ENCODE measurements around the gene UNK. TPM values are rescaled to one million over a fixed set of nuclear protein-coding genes. Genes with fewer than 3 reads are reported as not detected.
"Not testable (repeated sequence)": the region's sequence is repeated elsewhere in the genome, so short reads cannot be mapped to it uniquely, and the experiment has no call there.

Gene UNK
- total and polyA plus RNA-seq, 4 donors = 8.8 to 34.1 (median 25.3) TPM

- 65 to 66% methylated on average over 12 of the region's 12 CpGs for WGBS, 2 donors
- Histone ChIP-seq H3K27ac (ENCODE audit: low read depth in 1 of 2, low read length in 2 of 2) (peak overlapping the region in 1 of 2 donors; percentile 18), H3K4me3 (ENCODE audit: low read length in 2 of 2) (no peak overlapping the region), H3K9me3 (ENCODE audit: control insufficient read depth, low read length) (no peaks in the 10 kb centered on the region), H3K27me3 (ENCODE audit: control insufficient read depth in 1 of 2, insufficient read depth in 2 of 2, low read length in 1 of 2) (no peaks in the 10 kb centered on the region), H3K36me3 (ENCODE audit: control insufficient read depth in 1 of 2, insufficient read depth in 2 of 2, low read length in 1 of 2) (peaks cover 0 to 28% of the 10 kb centered on the region in 2 donors), H3K4me1 (ENCODE audit: control insufficient read depth in 1 of 2, insufficient read depth in 2 of 2, low read length in 2 of 2) (peaks cover 0 to 5% of the 10 kb centered on the region in 2 donors)
- ATAC-seq (ENCODE audit: low FRiP score) (no peak), DNase-seq (no peak)
- intact Hi-C loops (cut with DNase I) = no loop called here
Observed at GRCh38 chr17:75850928-75851692, 66.5 kb downstream of the UNK start.

GRCh38 chr17:75851693-75851991 lies 67.0 kb downstream of the UNK start:
- H3K27me3 ChIP-seq (ENCODE audit: control insufficient read depth in 1 of 2, insufficient read depth in 2 of 2, low read length in 1 of 2); H3K4me1 ChIP-seq (ENCODE audit: control insufficient read depth in 1 of 2, insufficient read depth in 2 of 2, low read length in 2 of 2); H3K4me3 ChIP-seq (ENCODE audit: low read length in 2 of 2); ATAC-seq (ENCODE audit: low FRiP score); intact Hi-C loops (cut with DNase I); H3K27ac ChIP-seq (ENCODE audit: low read depth in 1 of 2, low read length in 2 of 2); DNase-seq; H3K9me3 ChIP-seq (ENCODE audit: control insufficient read depth, low read length): not testable (repeated sequence)
- H3K36me3 ChIP-seq (ENCODE audit: control insufficient read depth in 1 of 2, insufficient read depth in 2 of 2, low read length in 1 of 2) = peaks cover 0 to 28% of the 10 kb centered on the region in 2 donors
- WGBS, 2 donors = 92% methylated on average over 15 of the region's 15 CpGs

- Histone ChIP-seq H3K4me1 (ENCODE audit: control insufficient read depth in 1 of 2, insufficient read depth in 2 of 2, low read length in 2 of 2) (peaks cover 0 to 5% of the 10 kb centered on the region in 2 donors), H3K27me3 (ENCODE audit: control insufficient read depth in 1 of 2, insufficient read depth in 2 of 2, low read length in 1 of 2) (no peaks in the 10 kb centered on the region), H3K27ac (ENCODE audit: low read depth in 1 of 2, low read length in 2 of 2) (peak overlapping the region in 1 of 2 donors; percentile 33), H3K9me3 (ENCODE audit: control insufficient read depth, low read length) (no peaks in the 10 kb centered on the region), H3K36me3 (ENCODE audit: control insufficient read depth in 1 of 2, insufficient read depth in 2 of 2, low read length in 1 of 2) (peaks cover 0 to 12% of the 10 kb centered on the region in 2 donors), H3K4me3 (ENCODE audit: low read length in 2 of 2) (no peak overlapping the region)
- WGBS, 2 donors = 54 to 56% methylated on average over 7 of the region's 7 CpGs
- ATAC-seq (ENCODE audit: low FRiP score) (no peak), DNase-seq (no peak)
- intact Hi-C loops (cut with DNase I) = no loop called here
Observed at GRCh38 chr17:75853433-75853832, 68.8 kb downstream of the UNK start.

GRCh38 chr17:75854101-75854748 lies 69.6 kb downstream of the UNK start:
- Histone ChIP-seq H3K36me3 (ENCODE audit: control insufficient read depth in 1 of 2, insufficient read depth in 2 of 2, low read length in 1 of 2) (peaks cover 0 to 11% of the 10 kb centered on the region in 2 donors), H3K4me1 (ENCODE audit: control insufficient read depth in 1 of 2, insufficient read depth in 2 of 2, low read length in 2 of 2) (peaks cover 0 to 5% of the 10 kb centered on the region in 2 donors), H3K9me3 (ENCODE audit: control insufficient read depth, low read length) (no peaks in the 10 kb centered on the region), H3K27ac (ENCODE audit: low read depth in 1 of 2, low read length in 2 of 2) (peak overlapping the region; percentile 92 to 93), H3K27me3 (ENCODE audit: control insufficient read depth in 1 of 2, insufficient read depth in 2 of 2, low read length in 1 of 2) (no peaks in the 10 kb centered on the region), H3K4me3 (ENCODE audit: low read length in 2 of 2) (peak overlapping the region; percentile 84 to 89)
- peak; percentile 31 for ATAC-seq (ENCODE audit: low FRiP score)
- DNase-seq = no peak
- intact Hi-C loops (cut with DNase I) = loop anchor here in 1 of 2 donors (2.0 kb wide), 1 partner anchor 69 kb away; the partner anchor contains the start of gene UNK
- WGBS, 2 donors = 6 to 8% methylated on average over 7 of the region's 7 CpGs

GRCh38 chr17:75854881-75855309 lies 70.3 kb downstream of the UNK start:
- peak overlapping the region; percentile 84 to 89 for H3K4me3 ChIP-seq (ENCODE audit: low read length in 2 of 2)
- H3K27ac ChIP-seq (ENCODE audit: low read depth in 1 of 2, low read length in 2 of 2) = peak overlapping the region; percentile 92 to 93
- no peaks in the 10 kb centered on the region for H3K9me3 ChIP-seq (ENCODE audit: control insufficient read depth, low read length)
- peaks cover 0 to 5% of the 10 kb centered on the region in 2 donors for H3K4me1 ChIP-seq (ENCODE audit: control insufficient read depth in 1 of 2, insufficient read depth in 2 of 2, low read length in 2 of 2)
- WGBS, 2 donors = 0 to 1% methylated on average over 17 to 19 of the region's 19 CpGs
- no peaks in the 10 kb centered on the region for H3K27me3 ChIP-seq (ENCODE audit: control insufficient read depth in 1 of 2, insufficient read depth in 2 of 2, low read length in 1 of 2)
- intact Hi-C loops (cut with DNase I) = loop anchor here in 1 of 2 donors (1.0 to 2.0 kb wide), 3 partner anchors 22 to 70 kb away; partner anchors contain the start of genes TRIM65 and UNK
- DNase-seq = peak in 1 of 2 donors; percentile 88
- H3K36me3 ChIP-seq (ENCODE audit: control insufficient read depth in 1 of 2, insufficient read depth in 2 of 2, low read length in 1 of 2) = peaks cover 0 to 4% of the 10 kb centered on the region in 2 donors
- peak; percentile 50 for ATAC-seq (ENCODE audit: low FRiP score)

- no peaks in the 10 kb centered on the region for H3K27me3 ChIP-seq (ENCODE audit: control insufficient read depth in 1 of 2, insufficient read depth in 2 of 2, low read length in 1 of 2)
- peaks cover 0 to 4% of the 10 kb centered on the region in 2 donors for H3K36me3 ChIP-seq (ENCODE audit: control insufficient read depth in 1 of 2, insufficient read depth in 2 of 2, low read length in 1 of 2)
- peak; percentile 97 to 99 for DNase-seq
- 0 to 1% methylated on average over 58 of the region's 58 CpGs for WGBS, 2 donors
- H3K4me1 ChIP-seq (ENCODE audit: control insufficient read depth in 1 of 2, insufficient read depth in 2 of 2, low read length in 2 of 2) = peaks cover 0 to 5% of the 10 kb centered on the region in 2 donors
- peak within 1 kb of the TSS; percentile 84 to 89 for H3K4me3 ChIP-seq (ENCODE audit: low read length in 2 of 2)
- H3K27ac ChIP-seq (ENCODE audit: low read depth in 1 of 2, low read length in 2 of 2) = peak within 1 kb of the TSS; percentile 92 to 93
- no peaks in the 10 kb centered on the region for H3K9me3 ChIP-seq (ENCODE audit: control insufficient read depth, low read length)
- ATAC-seq (ENCODE audit: low FRiP score) = peak; percentile 97
- intact Hi-C loops (cut with DNase I) = loop anchor here in 1 of 2 donors (1.0 to 2.0 kb wide), 3 partner anchors 22 to 71 kb away; partner anchors contain the start of genes TRIM65 and UNK
Observed at GRCh38 chr17:75855310-75856061, 70.9 kb downstream of the UNK start, which contains the start of gene WBP2. Gene WBP2, minus strand, starts transcription at chr17:75855335. Its CDS starts 38 bp downstream, at chr17:75855297.

- WGBS, 2 donors = 1% methylated on average over 24 of the region's 24 CpGs
- no peaks in the 10 kb centered on the region for H3K9me3 ChIP-seq (ENCODE audit: control insufficient read depth, low read length)
- no peaks in the 10 kb centered on the region for H3K27me3 ChIP-seq (ENCODE audit: control insufficient read depth in 1 of 2, insufficient read depth in 2 of 2, low read length in 1 of 2)
- H3K4me1 ChIP-seq (ENCODE audit: control insufficient read depth in 1 of 2, insufficient read depth in 2 of 2, low read length in 2 of 2) = peaks cover 0 to 5% of the 10 kb centered on the region in 2 donors
- H3K4me3 ChIP-seq (ENCODE audit: low read length in 2 of 2) = peak overlapping the region; percentile 38 to 86
- H3K36me3 ChIP-seq (ENCODE audit: control insufficient read depth in 1 of 2, insufficient read depth in 2 of 2, low read length in 1 of 2) = peaks cover 0 to 4% of the 10 kb centered on the region in 2 donors
- intact Hi-C loops (cut with DNase I) = no loop called here
- H3K27ac ChIP-seq (ENCODE audit: low read depth in 1 of 2, low read length in 2 of 2) = peak overlapping the region; percentile 20 to 73
- ATAC-seq (ENCODE audit: low FRiP score) (no peak), DNase-seq (peak in 1 of 2 donors; percentile 85)
Observed at GRCh38 chr17:75856062-75856756, 71.6 kb downstream of the UNK start.

GRCh38 chr17:75859358-75859757 lies 74.8 kb downstream of the UNK start:
- H3K27ac ChIP-seq (ENCODE audit: low read depth in 1 of 2, low read length in 2 of 2); ATAC-seq (ENCODE audit: low FRiP score); intact Hi-C loops (cut with DNase I); DNase-seq; H3K4me3 ChIP-seq (ENCODE audit: low read length in 2 of 2); H3K36me3 ChIP-seq (ENCODE audit: control insufficient read depth in 1 of 2, insufficient read depth in 2 of 2, low read length in 1 of 2); H3K9me3 ChIP-seq (ENCODE audit: control insufficient read depth, low read length); H3K4me1 ChIP-seq (ENCODE audit: control insufficient read depth in 1 of 2, insufficient read depth in 2 of 2, low read length in 2 of 2); H3K27me3 ChIP-seq (ENCODE audit: control insufficient read depth in 1 of 2, insufficient read depth in 2 of 2, low read length in 1 of 2): not testable (repeated sequence)
- WGBS, 2 donors = 89 to 90% methylated on average over 10 of the region's 10 CpGs

Measured in aorta (tissue), 5 donors.